GM12878 (cell line): Measurements from ENCODE around the gene OR7D2. TPM values are rescaled to one million over a fixed set of nuclear protein-coding genes. Genes with fewer than 3 reads are reported as not detected.

Experiments
- ATAC-seq: fragments of 200-7000 bp; cut with Tn5 transposase; 3 replicates; pipeline ENCODE4 v1.9.1; 2020; ENCODE audit warnings: mild to moderate bottlenecking, moderate library complexity
- BruUV-seq: library from RNA; stranded (reverse); fragments of 400-500 nt; replicated peaks from 2 replicates; lab custom pipeline; 2021; lab: Mats Ljungman, UMichigan
- CTCF ChIA-PET: fragments of 300-600 bp; sonication (Branson Sonifier 250); formaldehyde crosslinking; extraction: SDS; loops from one replicate; lab custom pipeline; 2021; ENCODE audit warnings: inconsistent platforms; lab: Yijun Ruan, JAX
- POLR2A ChIA-PET: fragments of 350-600 bp; formaldehyde crosslinking; extraction: SDS; loops from one replicate; lab custom pipeline; 2021; ENCODE audit warnings: inconsistent platforms; lab: Charles Lee
- RAD21 ChIA-PET: fragments of 300-600 bp; sonication (Branson Sonifier 250); formaldehyde crosslinking; loops from one replicate; lab custom pipeline; 2023; ENCODE audit warnings: antibody characterized with exemption; ENCODE audit not compliant: unreplicated experiment; lab: Charles Lee
- SMC1A ChIA-PET: fragments of 300-600 bp; sonication (Branson Sonifier 250); formaldehyde crosslinking; loops from one replicate; lab custom pipeline; 2023; ENCODE audit not compliant: unreplicated experiment, uncharacterized antibody; lab: Charles Lee
- DNase-seq: peaks from one replicate; pipeline ENCODE4 v3.0.0-alpha.2; 2011; ENCODE audit warnings: low read depth, low spot score
- FAIRE-seq: peaks from 3 replicates; lab custom pipeline; 2011; peaks lifted over from hg19 to GRCh38; lab: Jason Lieb, UNC
- H2AFZ ChIP-seq: 2 replicates; pipeline ENCODE4 v1.6.0; 2011; ENCODE audit warnings: low read depth, low read length, control low read depth; ENCODE audit not compliant: control insufficient read depth
- H3K27ac ChIP-seq: 2 replicates; pipeline ENCODE4 v1.5.1; 2011; ENCODE audit warnings: control low read depth; ENCODE audit not compliant: control insufficient read depth, insufficient read depth
- H3K27me3 ChIP-seq, 2 experiments: replicated peaks in 1 of 2; 2 replicates each; pipeline versions ENCODE4 v1.6.0 to v1.6.1; 2011; ENCODE audit warnings: low read length in 1 of 2; ENCODE audit not compliant: control insufficient read depth in 2 of 2, insufficient read depth in 2 of 2
- H3K36me3 ChIP-seq, 2 experiments: 2 replicates each; pipeline ENCODE4 v1.5.1; 2011; ENCODE audit warnings: low read length in 1 of 2; ENCODE audit not compliant: control insufficient read depth in 2 of 2, insufficient read depth in 2 of 2
- H3K4me1 ChIP-seq: 2 replicates; pipeline ENCODE4 v1.6.1; 2011; ENCODE audit warnings: mild to moderate bottlenecking, low read length, moderate library complexity, mixed read lengths; ENCODE audit not compliant: control insufficient read depth, insufficient read depth
- H3K4me2 ChIP-seq: 2 replicates; pipeline ENCODE4 v1.6.0; 2011; ENCODE audit warnings: control low read depth; ENCODE audit not compliant: control insufficient read depth, insufficient read depth
- H3K4me3 ChIP-seq: fragments of 200-600 bp; sonication (generic); 2 replicates; pipeline ENCODE4 v1.5.1; 2016
- H3K79me2 ChIP-seq: 2 replicates; pipeline ENCODE4 v1.6.0; 2011; ENCODE audit warnings: low read length; ENCODE audit not compliant: control insufficient read depth, insufficient read depth
- H3K9ac ChIP-seq: 2 replicates; pipeline ENCODE4 v1.8.0; 2011; ENCODE audit warnings: low read length, control low read depth, mixed read lengths; ENCODE audit not compliant: control insufficient read depth, insufficient read depth
- H3K9me3 ChIP-seq: replicated peaks from 3 replicates; pipeline ENCODE4 v1.5.1; 2011; ENCODE audit warnings: mild to moderate bottlenecking, low read length; ENCODE audit not compliant: control insufficient read depth, insufficient read depth
- H4K20me1 ChIP-seq: 2 replicates; pipeline ENCODE4 v1.6.0; 2011; ENCODE audit not compliant: control insufficient read depth, insufficient read depth
- CTCF ChIP-seq, 3 experiments: IDR thresholded peaks in 2 of 3; conservative IDR thresholded peaks in 1 of 3; 2 replicates each; pipeline ENCODE4 v1.5.1; 2011; ENCODE audit warnings: low read depth in 3 of 3, low read length in 3 of 3, mild to moderate bottlenecking in 3 of 3, control low read depth in 2 of 3, moderate library complexity in 2 of 3, inconsistent platforms in 1 of 3, mixed read lengths in 1 of 3; ENCODE audit not compliant: control insufficient read depth in 2 of 3, insufficient read depth in 1 of 3; ENCODE audit errors: extremely low read depth in 1 of 3
- ETV6 ChIP-seq, 2 experiments: fragments of 450-650 bp in 1 of 2; IDR thresholded peaks in 1 of 2; conservative IDR thresholded peaks in 1 of 2; 2 replicates each; pipeline ENCODE4 v1.6.1; 2014; ENCODE audit warnings: antibody characterized with exemption in 1 of 2, borderline replicate concordance in 1 of 2, low read depth in 1 of 2, mild to moderate bottlenecking in 1 of 2, moderate library complexity in 1 of 2
- HDAC6 ChIP-seq: fragments of 200-600 bp; sonication (generic); IDR thresholded peaks from one replicate; pipeline ENCODE4 v1.8.0; 2017; ENCODE audit warnings: antibody characterized with exemption; ENCODE audit not compliant: unreplicated experiment
- NKRF ChIP-seq: fragments of 450-650 bp; conservative IDR thresholded peaks from 2 replicates; pipeline ENCODE4 v1.6.1; 2017; ENCODE audit warnings: mild to moderate bottlenecking, moderate library complexity
- POU2F2 ChIP-seq: IDR thresholded peaks from 3 replicates; pipeline ENCODE4 v1.6.1; 2011; ENCODE audit warnings: low read depth, mild to moderate bottlenecking, low read length, borderline replicate concordance
- RAD21 ChIP-seq: IDR thresholded peaks from 2 replicates; pipeline ENCODE4 v1.6.1; 2011; ENCODE audit warnings: mild to moderate bottlenecking, low read depth, low read length, moderate library complexity; ENCODE audit not compliant: insufficient read depth
- SMC3 ChIP-seq: IDR thresholded peaks from 2 replicates; pipeline ENCODE4 v1.6.1; 2011; ENCODE audit warnings: low read length, improper control_type of control experiment, borderline replicate concordance
- YY1 ChIP-seq: IDR thresholded peaks from 2 replicates; pipeline ENCODE4 v1.6.1; 2011; ENCODE audit warnings: low read depth, mild to moderate bottlenecking, low read length
- WGBS: methylation state at CpG from one replicate; pipeline ENCODE4 v1.1.6; 2016; ENCODE audit warnings: low lambda C conversion rate; ENCODE audit not compliant: insufficient replicate concordance, insufficient coverage; ENCODE audit errors: missing lambda C conversion rate; 5-methylcytosine and 5-hydroxymethylcytosine counted together
- in situ Hi-C: fragments of 300-500 bp; cut with MboI; formaldehyde crosslinking; loops from 9 replicates; pipeline ENCODE4 v1.14.3; 2018; ENCODE audit warnings: mixed read lengths
- intact Hi-C: fragments of 100-400 bp; cut with micrococcal nuclease; formaldehyde crosslinking; loops from one replicate; pipeline ENCODE4 v1.14.2; 2022; ENCODE audit not compliant: unreplicated experiment
- polyA plus RNA-seq, 11 experiments: library from polyadenylated mRNA; depleted of rRNA in 4 of 11; unstranded in 6 of 11; stranded (reverse) in 5 of 11; fragments of >200 nt; fragmentation: Nextera tagmentation in 4 of 11; fragmentation: Illumina TruSeq in 1 of 11; extraction: Ambion mirVana in 4 of 11; extraction: Trizol in 1 of 11; gene quantifications; 1 replicate in 1 of 11; 2 replicates in 10 of 11; pipeline versions ENCODE4 v1.2.1 to v1.2.3, GENCODE V29; 2011 to 2016; ENCODE audit warnings: inconsistent platforms in 2 of 11, missing spikeins in 2 of 11, low read depth in 1 of 11
- total RNA-seq, 4 experiments: library from RNA; depleted of rRNA in 3 of 4; stranded (reverse); fragments of >200 nt in 3 of 4; fragmentation: Illumina TruSeq in 1 of 4; extraction: Trizol in 1 of 4; gene quantifications; 2 replicates each; pipeline versions ENCODE4 v1.2.1 to v1.2.3, GENCODE V29; 2013 to 2021

The OR7D2 gene
- total and polyA plus RNA-seq, 10 of the 15 experiments (the other 5 are each of a cell fraction or from before 2014, with no cell fraction given) = 0.04 TPM; not detected in 9

- in situ Hi-C loops = loop anchor here (5.0 kb wide), 1 partner anchor 592 kb away; no protein-coding TSS in a partner anchor
- Histone ChIP-seq H2AFZ (no peak overlapping the region), H3K36me3 (no peaks in the 10 kb centered on the region), H3K27ac (no peak overlapping the region), H4K20me1 (no peaks in the 10 kb centered on the region), H3K4me1 (no peaks in the 10 kb centered on the region), H3K9ac (no peak overlapping the region), H3K9me3 (no peaks in the 10 kb centered on the region), H3K4me3 (no peak overlapping the region), H3K4me2 (no peak overlapping the region), H3K79me2 (no peaks in the 10 kb centered on the region), H3K27me3 (no peaks in the 10 kb centered on the region)
- 38% methylated on average over 13 of the region's 13 CpGs for WGBS
- FAIRE-seq (peak; percentile 61), DNase-seq (no peak), ATAC-seq (peak; percentile 72)
- TF ChIP-seq SMC3 (peak; percentile 65), YY1 (0 out of 2 replicates have a peak, but pooled peaks have one; percentile 40), NKRF (no peak), HDAC6 (no peak), POU2F2 (0 out of 3 replicates have a peak, but pooled peaks have one; percentile 9), ETV6 (conservative IDR thresholded peaks at IDR 0.05 in 1 of 2, IDR thresholded peaks at IDR 0.05 in 1 of 2; ENCODE audit: borderline replicate concordance in 1 of 2, low read depth in 1 of 2) (no peak), CTCF (IDR thresholded peaks at IDR 0.05 in 2 of 3, conservative IDR thresholded peaks at IDR 0.05 in 1 of 3; ENCODE audit: control insufficient read depth in 2 of 3, extremely low read depth in 1 of 3, insufficient read depth in 1 of 3, low read depth in 3 of 3, low read length in 3 of 3) (peak; percentile 69 to 84 (median 73)), RAD21 (peak; percentile 80)
- ChIA-PET SMC1A (interaction anchor here (0.6 to 1.4 kb wide), 2 partner anchors 17 to 598 kb away, joined by 3 to 4 read pairs; no protein-coding TSS in a partner anchor), CTCF (interaction anchor here (0.6 to 1.9 kb wide), 14 partner anchors 8 to 593 kb away, joined by 3 to 6 read pairs (median 4); partner anchors contain the start of genes ZNF266 and ZNF699), POLR2A (no interaction called here), RAD21 (interaction anchor here (0.7 to 1.2 kb wide), 4 partner anchors 71 to 590 kb away, joined by 3 to 4 read pairs (median 3); partner anchors contain the start of gene ZNF266)
- no TSS peak for BruUV-seq
- intact Hi-C loops = loop anchor here (1.0 kb wide), 1 partner anchor 591 kb away; no protein-coding TSS in a partner anchor
Measured at GRCh38 chr19:9205501-9206113, 26.8 kb downstream of the OR7D2 start.
